HG03378 (cell line): ENCODE measurements around the gene MCC.

Experiments used
- ATAC-seq: cut with Tn5 transposase; IDR thresholded peaks from one replicate; pipeline ENCODE4 v1.9.1; 2021; ENCODE audit warnings: mild to moderate bottlenecking, moderate library complexity; ENCODE audit not compliant: unreplicated experiment

Gene MCC

GRCh38 chr5:113122053-113122452 is 366.2 kb downstream of the MCC start:
- ATAC-seq, result no peak

DNA sequence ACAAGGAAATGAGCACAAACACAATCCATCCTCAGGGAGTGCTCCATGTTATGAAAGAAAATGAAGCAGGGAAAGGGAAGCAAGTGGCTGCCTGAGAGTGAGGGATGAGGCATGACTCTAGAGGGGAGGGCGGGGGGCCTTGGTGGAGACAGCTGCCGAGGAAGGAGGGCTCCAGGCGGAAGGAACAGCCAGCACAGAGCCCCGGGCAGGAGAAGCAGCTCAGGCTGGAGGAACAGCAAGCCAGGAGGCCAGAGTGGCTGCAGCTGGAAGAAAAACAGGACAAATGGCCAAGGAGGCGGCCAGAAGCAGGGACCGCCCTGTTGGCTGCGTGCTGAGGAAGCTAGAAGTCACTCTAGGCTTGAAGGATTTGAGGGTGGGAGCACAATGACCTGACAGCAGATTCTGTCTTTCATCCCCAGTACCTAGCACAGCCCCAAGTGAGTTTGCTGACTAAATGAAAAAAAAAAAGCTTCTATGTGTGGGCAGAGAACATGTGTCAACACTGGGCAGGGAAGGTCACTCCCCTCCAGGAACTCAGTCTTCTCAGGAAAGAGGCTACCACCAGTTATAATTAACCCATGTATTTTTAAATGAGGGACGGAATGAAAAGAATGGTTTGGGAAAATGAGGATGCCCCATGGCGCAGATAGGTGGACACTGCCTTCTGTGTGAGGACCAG is 368.9 kb downstream of the MCC start:
- no peak for ATAC-seq

GRCh38 chr5:113118765-113119164 is 369.5 kb downstream of the MCC start:
- no peak for ATAC-seq

- no peak for ATAC-seq
Measured at GRCh38 chr5:113118298-113118697, 370.0 kb downstream of the MCC start.

DNA sequence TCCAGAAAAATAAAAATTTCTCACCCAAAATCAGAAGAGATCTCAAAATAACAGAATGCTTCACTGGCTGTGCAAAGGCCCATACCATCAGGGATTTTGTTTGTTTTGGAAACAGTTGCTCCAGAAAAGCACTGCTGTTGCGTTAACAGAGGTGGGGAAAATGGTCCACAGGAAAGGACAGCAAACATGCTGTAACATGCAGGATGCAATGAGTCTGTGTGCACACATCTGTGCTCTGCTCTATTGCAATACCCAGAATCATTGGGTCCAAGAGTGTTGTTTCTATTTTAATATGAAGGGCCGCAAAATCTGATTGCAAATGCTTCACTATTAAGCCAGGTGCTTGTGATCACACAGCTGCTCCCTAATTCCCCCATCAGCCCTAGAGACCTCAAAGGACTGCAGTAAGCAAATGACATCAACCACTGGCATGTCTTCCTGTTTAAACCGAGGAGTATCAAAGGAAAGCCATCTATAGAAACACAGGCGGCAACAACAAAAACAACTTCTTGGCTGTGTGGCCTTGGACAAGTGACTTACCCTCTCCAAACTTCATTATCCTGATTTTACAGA is 370.6 kb downstream of the MCC start:
- no peak for ATAC-seq

DNA sequence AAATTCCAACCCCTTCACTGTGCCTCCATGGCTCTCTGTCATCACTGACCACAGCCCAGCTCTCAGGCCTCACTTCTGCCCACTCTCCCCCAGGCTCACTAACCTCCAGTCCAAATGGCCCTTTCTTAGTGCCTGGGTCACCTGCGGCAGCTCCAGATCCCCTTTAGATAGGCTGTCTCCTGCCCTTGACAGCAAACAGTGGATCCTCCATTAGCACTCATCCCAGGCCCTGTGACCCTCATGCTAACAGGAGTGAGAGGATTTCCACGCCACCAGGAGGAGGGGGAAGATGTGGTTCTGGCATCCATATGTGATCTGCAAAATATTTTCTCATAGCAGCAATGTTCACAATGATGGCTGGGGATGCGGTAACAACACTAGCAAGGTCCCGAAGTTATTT is 372.3 kb downstream of the MCC start:
- ATAC-seq, result no peak

DNA sequence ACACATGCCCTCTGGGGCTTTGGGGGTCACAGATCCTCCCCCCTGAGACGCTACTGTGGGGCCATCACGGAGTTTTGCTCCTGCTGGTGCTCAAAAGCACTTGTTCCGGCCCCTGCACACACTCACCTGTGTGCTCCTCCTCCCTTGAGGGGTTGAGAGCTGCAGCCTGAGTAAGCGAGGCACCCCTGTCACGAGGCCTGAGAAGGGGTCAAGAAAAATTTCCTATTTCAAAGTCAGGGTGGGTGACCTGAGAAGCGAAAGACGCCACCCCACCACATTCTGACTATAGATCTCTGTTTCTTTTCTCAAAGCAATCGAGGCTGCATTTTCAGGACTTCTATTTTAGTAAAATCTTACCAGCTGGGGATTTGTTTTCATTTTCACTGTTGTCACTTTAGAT is 373.2 kb downstream of the MCC start:
- no peak for ATAC-seq

DNA sequence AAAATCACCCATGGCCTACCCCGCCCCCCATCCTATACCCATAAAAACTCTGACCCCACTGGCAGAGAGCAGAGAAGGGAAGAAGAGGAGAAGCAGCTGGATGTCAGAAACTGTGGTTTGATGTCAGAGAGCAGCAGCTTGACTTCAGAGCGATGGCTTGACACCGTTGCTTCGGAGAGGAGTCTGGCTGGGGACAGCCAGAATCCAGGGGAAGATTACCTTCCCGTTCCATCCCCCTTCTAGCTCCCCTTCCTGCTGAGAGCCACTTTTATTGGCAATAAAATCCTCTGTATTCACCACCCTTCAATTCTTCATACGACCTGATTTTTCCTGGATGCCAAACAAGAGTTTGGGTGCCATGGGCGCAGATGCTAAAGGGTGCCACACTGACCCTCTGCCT is 373.7 kb downstream of the MCC start:
- ATAC-seq, result no peak

DNA sequence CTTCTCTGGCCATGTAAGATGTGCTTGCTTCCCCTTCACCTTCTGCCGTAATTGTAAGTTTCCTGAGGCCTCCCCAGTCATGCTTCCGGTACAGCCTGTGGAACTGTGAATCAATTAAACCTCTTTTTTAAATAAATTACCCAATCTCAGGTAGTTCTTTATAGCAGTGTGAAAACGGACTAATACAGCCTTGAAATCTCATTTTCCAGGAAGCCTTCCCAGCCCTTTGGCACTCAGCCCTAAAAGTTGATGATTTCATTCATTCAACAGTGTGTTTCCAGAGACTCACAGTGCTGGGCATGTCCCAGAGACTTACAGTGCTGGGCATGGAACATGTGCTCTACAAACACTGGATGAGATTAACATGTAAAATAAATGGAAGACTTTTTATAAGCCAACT is 375.8 kb downstream of the MCC start:
- ATAC-seq, result no peak

- ATAC-seq, result no peak
Measured at GRCh38 chr5:113110117-113110516, 378.1 kb downstream of the MCC start.

GRCh38 chr5:113109344-113109743 is 378.9 kb downstream of the MCC start:
- no peak for ATAC-seq

GRCh38 chr5:113108485-113108884 is 379.8 kb downstream of the MCC start:
- ATAC-seq, result no peak

- no peak for ATAC-seq
Measured at GRCh38 chr5:113106821-113107220, 381.4 kb downstream of the MCC start.

- no peak for ATAC-seq
Measured at GRCh38 chr5:113105693-113106280, 382.5 kb downstream of the MCC start.

DNA sequence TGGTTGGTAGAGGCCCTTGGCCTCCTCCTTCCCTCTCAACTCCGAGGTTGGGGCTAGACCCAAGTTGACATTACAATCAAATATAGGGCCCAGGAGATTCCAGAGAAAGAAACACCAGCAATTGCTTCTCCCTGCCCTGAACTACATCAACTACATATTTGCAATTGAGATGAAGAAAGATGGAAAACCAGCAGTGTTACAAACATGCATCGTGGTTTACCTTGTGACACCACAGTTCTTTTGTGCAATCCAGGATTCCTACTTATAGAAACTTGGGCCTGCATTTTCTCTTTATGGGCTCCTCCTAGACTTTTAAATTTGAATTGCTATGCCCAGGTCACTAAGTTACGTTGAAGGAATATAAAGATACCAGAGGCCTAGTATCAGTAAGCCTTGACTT is 384.9 kb downstream of the MCC start:
- no peak for ATAC-seq

GRCh38 chr5:113102121-113102531 is 386.1 kb downstream of the MCC start:
- no peak for ATAC-seq

GRCh38 chr5:113100981-113101380 is 387.3 kb downstream of the MCC start:
- no peak for ATAC-seq

- ATAC-seq, result no peak
Measured at GRCh38 chr5:113099822-113100221, 388.4 kb downstream of the MCC start.

DNA sequence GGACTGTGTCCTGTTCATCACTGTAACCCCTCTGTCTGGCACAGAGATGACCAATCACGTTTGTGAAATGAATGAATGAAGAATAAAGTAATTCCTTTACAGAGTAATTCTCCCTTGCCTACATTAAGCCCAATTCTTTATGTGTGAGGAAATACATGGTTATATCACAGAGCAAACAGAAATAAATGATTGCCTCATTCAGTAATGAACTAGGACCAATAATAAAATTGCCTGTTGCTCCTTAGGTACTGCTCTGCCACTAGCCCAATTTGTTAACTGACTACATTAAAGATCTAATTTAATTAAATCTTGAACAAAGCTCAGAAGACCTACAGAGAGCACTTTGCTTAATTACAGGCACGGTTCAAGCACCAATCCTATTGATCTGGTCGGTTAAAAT is 389.9 kb downstream of the MCC start:
- ATAC-seq, result no peak

DNA sequence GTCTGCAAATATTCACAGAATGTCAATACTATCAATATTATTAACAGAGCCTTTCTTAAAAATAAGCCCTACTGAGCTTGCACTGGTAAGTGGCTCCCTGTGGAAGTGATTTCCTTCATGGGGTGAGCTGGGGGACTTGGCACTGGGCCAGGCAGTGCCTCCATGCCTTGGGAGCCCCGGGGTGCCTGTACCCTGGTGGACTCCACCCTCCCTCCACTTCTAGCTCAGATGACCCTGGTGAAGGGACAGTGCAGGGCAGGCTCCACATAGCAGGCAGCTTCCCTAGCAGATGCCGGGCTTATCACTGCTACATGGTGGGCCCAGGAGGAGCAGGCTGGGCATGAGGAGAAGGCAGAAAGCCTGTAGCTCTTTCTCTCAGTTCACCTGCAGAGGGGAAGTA is 392.4 kb downstream of the MCC start:
- ATAC-seq, result no peak

DNA sequence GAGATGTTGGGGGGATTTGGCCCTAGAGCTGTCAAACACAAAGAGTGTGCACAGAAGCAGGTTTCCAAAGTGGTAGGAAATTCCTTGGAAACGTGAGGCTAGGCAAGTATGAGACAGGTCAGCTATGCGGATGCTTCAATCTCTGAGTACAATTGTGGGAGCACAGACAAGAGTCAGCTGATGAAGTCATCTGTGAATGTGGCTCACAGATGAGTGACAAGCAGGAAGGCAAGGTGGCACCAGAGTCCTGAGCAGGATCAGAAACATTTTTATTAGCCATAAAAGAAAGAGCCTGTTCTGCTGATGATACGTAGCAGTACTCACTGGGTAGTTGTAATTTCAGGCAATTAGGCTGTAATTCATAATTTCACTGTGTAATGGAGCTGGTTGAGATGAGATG is 394.7 kb downstream of the MCC start:
- no peak for ATAC-seq

GRCh38 chr5:113092683-113093082 is 395.6 kb downstream of the MCC start:
- ATAC-seq, result no peak

GRCh38 chr5:113091622-113092021 is 396.6 kb downstream of the MCC start:
- no peak for ATAC-seq
